ENCODE measurements around the gene KRT6C.

KRT6C gene

DNA sequence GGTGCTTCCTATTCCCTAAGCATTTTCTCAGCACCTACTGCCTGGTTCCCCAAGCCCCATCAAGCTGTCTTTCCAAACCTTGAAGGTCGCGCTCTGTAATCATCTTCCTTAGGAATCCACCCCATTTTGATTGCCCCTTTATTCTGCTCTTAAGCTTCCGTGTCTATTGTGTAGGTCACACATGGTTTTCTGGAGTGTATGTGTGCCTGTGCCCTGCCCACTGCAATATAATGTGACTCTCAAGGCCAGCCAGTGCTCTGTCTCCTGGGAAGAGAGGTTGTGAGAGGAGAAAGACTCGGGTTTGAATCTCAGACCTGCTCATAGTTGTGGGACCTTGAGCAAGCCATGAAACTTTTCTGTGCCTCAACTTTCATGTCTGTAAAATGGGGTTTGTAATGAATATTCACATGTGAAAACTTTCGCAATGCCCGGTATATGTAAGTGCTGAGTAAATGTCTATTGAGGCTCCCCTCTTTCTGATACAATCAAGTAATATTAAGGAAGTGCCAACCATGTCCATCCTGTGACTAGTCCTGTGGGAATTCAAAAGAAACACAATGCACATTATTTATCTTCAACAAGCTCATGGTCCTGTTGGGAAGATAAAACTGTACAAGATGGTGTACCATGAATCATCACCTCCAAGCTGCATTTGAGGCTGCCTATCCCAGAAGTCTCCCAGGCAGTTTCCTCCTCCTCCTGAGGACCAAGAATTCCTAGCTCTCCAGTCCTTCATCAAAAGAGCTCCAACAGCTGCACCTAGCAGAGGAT, 38.7 kb downstream of the KRT6C start:
- no peak for DNase-seq (ENCODE audit: low read depth in 2 of 2)

DNA sequence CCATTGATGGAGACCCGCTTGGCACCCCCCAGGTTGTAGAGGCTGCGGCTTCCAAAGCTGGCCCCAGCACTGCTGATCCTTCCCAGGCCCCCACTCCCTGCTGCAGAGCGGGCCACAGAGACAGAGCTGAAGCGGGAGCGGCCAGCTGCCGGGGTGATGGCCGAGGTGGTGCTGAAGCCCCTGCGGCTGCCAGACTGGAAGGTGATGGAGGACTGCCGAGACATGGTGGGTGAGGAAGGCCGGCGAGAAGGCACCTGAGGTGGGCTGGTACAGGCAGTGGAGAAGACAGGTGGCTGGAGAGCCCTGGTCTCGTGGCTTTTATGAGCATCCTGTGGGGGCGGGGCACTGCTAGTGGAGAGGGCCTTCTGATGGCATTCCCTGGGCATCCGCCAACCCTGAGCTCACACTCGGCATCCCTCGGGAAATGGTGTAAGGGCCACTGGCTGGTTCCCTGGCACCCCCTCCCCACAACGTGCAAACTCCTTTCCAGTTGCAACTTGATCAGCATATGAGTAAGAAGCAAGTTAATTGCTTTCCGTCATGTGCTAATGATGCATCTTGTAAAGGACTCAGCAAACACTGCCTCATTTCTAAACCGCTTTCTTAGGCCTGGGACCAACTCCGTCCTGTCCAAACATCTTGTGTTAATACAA, 39.4 kb downstream of the KRT6C start, which contains the start of gene KRT75:
KRT75 (minus strand) TSS at position 291 of the 653 bp plus-strand sequence; CDS start at position 224, 67 bp downstream.
- DNase-seq (ENCODE audit: low read depth in 2 of 2) = no peak

DNA sequence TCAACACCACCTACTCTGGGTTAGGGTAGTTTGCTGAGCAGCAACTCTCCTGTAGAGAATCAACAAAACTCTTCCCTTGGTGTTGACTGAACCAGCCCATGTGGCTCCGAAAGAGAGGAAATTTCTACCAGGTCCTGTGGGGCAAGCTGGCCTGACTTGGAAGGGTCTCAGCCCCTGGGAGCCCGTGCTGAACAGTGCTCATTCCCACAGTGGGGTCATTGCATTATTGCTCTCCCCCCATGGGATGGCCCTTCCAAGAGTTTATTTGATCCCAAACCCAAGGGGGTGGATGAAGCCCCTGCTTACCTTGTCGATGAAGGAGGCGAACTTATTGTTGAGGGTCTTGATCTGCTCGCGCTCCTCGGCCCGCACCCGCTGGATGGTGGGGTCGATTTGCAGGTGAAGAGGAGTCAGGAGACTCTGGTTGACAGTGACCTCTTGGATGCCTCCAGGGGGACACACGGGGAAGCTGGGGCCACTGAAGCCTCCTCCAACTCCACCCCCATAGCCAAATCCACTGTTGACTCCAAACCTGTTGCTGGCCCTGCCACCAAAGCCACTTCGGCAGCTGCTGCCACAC, 40.0 kb downstream of the KRT6C start:
- DNase-seq (ENCODE audit: low read depth in 2 of 2) = no peak

GRCh38 chr12:52432559-52433207, 40.9 kb downstream of the KRT6C start:
- DNase-seq (ENCODE audit: low read depth in 2 of 2) = no peak

DNA sequence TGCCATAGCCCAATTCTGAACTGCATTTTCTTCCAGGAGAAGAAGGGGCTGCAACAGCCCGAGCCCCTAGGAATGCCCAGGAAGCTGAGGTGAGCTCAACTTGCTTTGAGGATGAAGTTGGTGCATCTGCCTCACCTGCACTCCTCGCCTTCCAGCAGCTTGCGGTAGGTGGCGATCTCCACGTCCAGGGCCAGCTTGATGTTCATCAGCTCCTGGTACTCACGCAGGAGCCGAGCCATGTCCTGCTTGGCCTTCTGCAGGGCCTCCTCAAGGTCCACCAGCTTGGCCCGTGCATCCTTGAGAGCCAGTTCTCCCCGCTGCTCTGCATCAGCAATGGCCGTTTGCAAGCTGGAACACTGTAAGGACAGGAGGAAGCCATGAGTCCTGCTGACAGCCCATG, 45.5 kb downstream of the KRT6C start:
- no peak for DNase-seq (ENCODE audit: low read depth in 2 of 2)

DNA sequence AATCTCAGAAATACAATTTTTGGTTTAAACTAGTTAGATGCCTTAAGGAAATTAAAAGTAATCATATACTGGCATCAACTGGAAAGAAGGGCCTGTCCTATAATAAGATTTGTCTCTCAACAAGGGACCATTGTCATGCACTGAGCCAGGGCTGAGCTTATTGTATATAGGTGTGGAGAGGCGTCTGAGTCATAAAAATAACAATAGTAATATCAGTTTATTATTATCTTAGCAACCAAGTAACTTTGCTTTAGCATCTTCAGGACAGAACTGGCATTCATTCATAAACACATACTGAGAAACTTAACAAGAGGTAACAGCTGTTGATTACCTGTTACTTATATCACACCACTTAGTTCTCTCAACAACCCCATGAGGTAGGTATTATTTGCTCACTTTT, 46.5 kb downstream of the KRT6C start:
- DNase-seq (ENCODE audit: low read depth in 2 of 2) = no peak

DNA sequence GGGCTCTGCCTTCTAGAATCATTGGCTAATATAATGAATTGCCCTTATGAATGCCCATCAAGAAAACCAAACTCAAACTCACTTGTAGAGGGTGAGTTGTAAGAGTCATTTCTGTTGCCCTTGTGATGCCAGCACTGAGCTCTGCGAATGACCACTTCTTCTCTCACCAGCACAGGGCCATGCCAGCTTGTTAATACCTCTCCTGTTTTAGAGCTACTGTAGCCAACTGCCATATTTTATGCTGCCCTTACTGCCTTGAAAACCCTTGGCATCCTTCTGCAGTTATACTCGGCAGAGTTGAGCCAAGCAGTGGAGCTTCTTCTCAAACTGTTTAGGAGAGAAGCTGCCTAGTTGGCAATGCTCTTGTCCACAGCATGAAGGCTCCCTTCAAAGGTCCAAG, 47.6 kb downstream of the KRT6C start:
- no peak for DNase-seq (ENCODE audit: low read depth in 2 of 2)

GRCh38 chr12:52425466-52425865, 48.1 kb downstream of the KRT6C start:
- DNase-seq (ENCODE audit: low read depth in 2 of 2) = no peak

GRCh38 chr12:52423661-52424500, 49.7 kb downstream of the KRT6C start:
- no peak for DNase-seq (ENCODE audit: low read depth in 2 of 2)

- DNase-seq (ENCODE audit: low read depth in 2 of 2) = no peak
Observed at GRCh38 chr12:52423035-52423434, 50.6 kb downstream of the KRT6C start.

DNA sequence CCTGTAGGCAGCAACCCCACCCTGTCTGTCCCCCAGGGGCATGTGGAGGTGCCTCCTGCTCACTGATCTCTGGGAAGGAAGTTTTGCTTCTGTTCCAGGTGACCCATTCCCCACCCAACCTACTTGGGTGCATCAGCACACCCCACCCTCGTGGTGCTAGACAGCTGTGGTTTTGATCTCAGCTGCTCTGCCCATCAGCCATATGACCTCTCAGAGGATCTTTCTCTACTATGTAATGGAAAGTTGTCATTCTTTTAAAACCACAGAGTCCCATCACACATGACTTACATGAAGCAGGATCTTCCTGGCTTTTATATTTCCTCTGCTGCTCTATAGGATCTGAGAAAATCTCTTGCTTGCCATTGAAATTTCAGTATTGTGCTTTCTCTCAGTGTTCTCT, 53.9 kb downstream of the KRT6C start:
- DNase-seq (ENCODE audit: low read depth in 2 of 2) = no peak

- no peak for DNase-seq (ENCODE audit: low read depth in 2 of 2)
Observed at GRCh38 chr12:52418576-52419110, 55.0 kb downstream of the KRT6C start.

Data from stimulated activated CD8-positive, alpha-beta memory T cell treated with anti-CD3 and anti-CD28 coated beads, Interleukin-15, amount 100 ng/mL, for 4 hours (primary cell).